ENCODE data around the gene JTB.

DNA sequence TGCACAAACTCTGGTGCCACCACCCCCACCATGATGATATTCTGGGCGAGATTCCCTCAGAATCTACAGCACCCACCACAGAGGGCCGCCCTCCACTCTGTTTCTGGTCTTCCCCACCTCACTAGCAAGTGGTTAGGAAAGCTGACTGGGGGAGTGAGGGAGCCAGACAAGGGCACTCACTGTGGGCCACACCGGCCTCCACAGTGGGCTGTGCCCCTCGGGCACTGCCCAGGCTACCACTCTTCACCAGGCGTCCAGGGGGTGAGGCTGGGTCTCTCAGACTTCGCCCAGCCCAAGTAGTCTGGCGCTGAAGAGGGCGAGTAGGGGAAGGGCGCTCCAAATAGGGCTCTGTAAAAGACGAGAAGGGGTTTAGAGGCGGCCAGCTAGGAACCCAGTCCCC, 43.5 kb downstream of the JTB start:
- TF ChIP-seq, protein P1, sequence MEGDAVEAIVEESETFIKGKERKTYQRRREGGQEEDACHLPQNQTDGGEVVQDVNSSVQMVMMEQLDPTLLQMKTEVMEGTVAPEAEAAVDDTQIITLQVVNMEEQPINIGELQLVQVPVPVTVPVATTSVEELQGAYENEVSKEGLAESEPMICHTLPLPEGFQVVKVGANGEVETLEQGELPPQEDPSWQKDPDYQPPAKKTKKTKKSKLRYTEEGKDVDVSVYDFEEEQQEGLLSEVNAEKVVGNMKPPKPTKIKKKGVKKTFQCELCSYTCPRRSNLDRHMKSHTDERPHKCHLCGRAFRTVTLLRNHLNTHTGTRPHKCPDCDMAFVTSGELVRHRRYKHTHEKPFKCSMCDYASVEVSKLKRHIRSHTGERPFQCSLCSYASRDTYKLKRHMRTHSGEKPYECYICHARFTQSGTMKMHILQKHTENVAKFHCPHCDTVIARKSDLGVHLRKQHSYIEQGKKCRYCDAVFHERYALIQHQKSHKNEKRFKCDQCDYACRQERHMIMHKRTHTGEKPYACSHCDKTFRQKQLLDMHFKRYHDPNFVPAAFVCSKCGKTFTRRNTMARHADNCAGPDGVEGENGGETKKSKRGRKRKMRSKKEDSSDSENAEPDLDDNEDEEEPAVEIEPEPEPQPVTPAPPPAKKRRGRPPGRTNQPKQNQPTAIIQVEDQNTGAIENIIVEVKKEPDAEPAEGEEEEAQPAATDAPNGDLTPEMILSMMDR (IDR thresholded peaks at IDR 0.05; ENCODE audit: low read depth, low read length, poor library complexity, severe bottlenecking), result no peak
- TF ChIP-seq EZH2phosphoT487 (IDR thresholded peaks at IDR 0.05; ENCODE audit: borderline replicate concordance, low read length), result no peak

Data from DOHH2 (cell line).